GM23338 (cell line): Measurements from ENCODE around the gene WDR41. TPM values are rescaled to one million over a fixed set of nuclear protein-coding genes. Genes with fewer than 3 reads are reported as not detected.

ENCODE experiments used
- ATAC-seq: fragments of 200-7000 bp; cut with Tn5 transposase; 3 replicates; pipeline ENCODE4 v1.9.1; 2020
- DNase-seq: peaks from one replicate; pipeline ENCODE4 v3.0.0-alpha.2; 2015; ENCODE audit warnings: low spot score
- H2AFZ ChIP-seq: fragments of 200-600 bp; sonication (generic); 2 replicates; pipeline ENCODE4 v1.8.0; 2016; ENCODE audit warnings: antibody characterized with exemption, mild to moderate bottlenecking, moderate library complexity
- H3F3A ChIP-seq: fragments of 200-600 bp; sonication (generic); replicated peaks from 2 replicates; pipeline ENCODE4 v1.8.0; 2017; ENCODE audit warnings: antibody characterized with exemption, mixed run types, low read depth
- H3K27ac ChIP-seq: fragments of 200-600 bp; sonication (generic); 2 replicates; pipeline ENCODE4 v1.6.1; 2016; ENCODE audit warnings: low read depth
- H3K27me3 ChIP-seq: fragments of 200-600 bp; sonication (generic); 2 replicates; pipeline ENCODE4 v1.8.0; 2016; ENCODE audit warnings: mild to moderate bottlenecking, mixed run types, moderate library complexity; ENCODE audit not compliant: insufficient read depth
- H3K36me3 ChIP-seq: fragments of 200-600 bp; sonication (generic); 2 replicates; pipeline ENCODE4 v1.8.0; 2016; ENCODE audit warnings: mild to moderate bottlenecking; ENCODE audit not compliant: insufficient read depth
- H3K4me1 ChIP-seq: fragments of 200-600 bp; sonication (generic); 2 replicates; pipeline ENCODE4 v1.8.0; 2016; ENCODE audit warnings: mild to moderate bottlenecking, moderate library complexity; ENCODE audit not compliant: insufficient read depth
- H3K4me2 ChIP-seq: fragments of 200-600 bp; sonication (generic); 2 replicates; pipeline ENCODE4 v1.7.1; 2017; ENCODE audit warnings: mixed run types
- H3K4me3 ChIP-seq: fragments of 200-600 bp; sonication (generic); 2 replicates; pipeline ENCODE4 v1.6.1; 2016; ENCODE audit warnings: mixed run types
- H3K79me2 ChIP-seq: fragments of 200-600 bp; sonication (generic); replicated peaks from 2 replicates; pipeline ENCODE4 v1.8.0; 2017; ENCODE audit warnings: mild to moderate bottlenecking; ENCODE audit not compliant: insufficient read depth
- H3K9me2 ChIP-seq: fragments of 200-600 bp; sonication (generic); 2 replicates; pipeline ENCODE4 v1.8.0; 2017; ENCODE audit not compliant: insufficient read depth
- H4K20me1 ChIP-seq: fragments of 200-600 bp; sonication (generic); replicated peaks from 2 replicates; pipeline ENCODE4 v1.8.0; 2017; ENCODE audit warnings: mild to moderate bottlenecking; ENCODE audit not compliant: insufficient read depth
- H3K27ac Mint-ChIP-seq: 2 replicates; pipeline ENCODE4 v1.8.0; 2020; ENCODE audit warnings: inconsistent platforms, mild to moderate bottlenecking, moderate library complexity, mixed read lengths
- H3K27me3 Mint-ChIP-seq: 3 replicates; pipeline ENCODE4 v1.8.0; 2022; ENCODE audit warnings: low read depth, mild to moderate bottlenecking, moderate library complexity, mixed read lengths, inconsistent platforms; ENCODE audit not compliant: insufficient read depth, poor library complexity
- H3K36me3 Mint-ChIP-seq: 3 replicates; pipeline ENCODE4 v1.8.0; 2021; ENCODE audit warnings: low read depth, mild to moderate bottlenecking, inconsistent platforms, moderate library complexity, mixed read lengths
- H3K4me1 Mint-ChIP-seq: 3 replicates; pipeline ENCODE4 v1.8.0; 2020; ENCODE audit warnings: mild to moderate bottlenecking, inconsistent platforms, mixed read lengths
- H3K4me3 Mint-ChIP-seq: 3 replicates; pipeline ENCODE4 v1.8.0; 2021; ENCODE audit warnings: moderate library complexity, mild to moderate bottlenecking, inconsistent platforms, mixed read lengths
- H3K9me3 Mint-ChIP-seq: 3 replicates; pipeline ENCODE4 v1.8.0; 2020; ENCODE audit warnings: moderate library complexity, mild to moderate bottlenecking, inconsistent platforms, mixed read lengths
- CREB1 ChIP-seq: fragments of 250-450 bp; sonication (Bioruptor Pico); IDR thresholded peaks from 2 replicates; pipeline ENCODE4 v1.5.0; 2020; ENCODE audit warnings: low read depth, mild to moderate bottlenecking, moderate library complexity
- EZH2 ChIP-seq: fragments of 200-600 bp; sonication (generic); IDR thresholded peaks from one replicate; pipeline ENCODE4 v1.8.0; 2017; ENCODE audit warnings: antibody characterized with exemption, mild to moderate bottlenecking, low read depth; ENCODE audit not compliant: unreplicated experiment
- EZH2phosphoT487 ChIP-seq: fragments of 200-600 bp; sonication (generic); IDR thresholded peaks from one replicate; pipeline ENCODE4 v1.8.1; 2018; ENCODE audit warnings: antibody characterized with exemption; ENCODE audit not compliant: unreplicated experiment
- NANOG ChIP-seq: IDR thresholded peaks from 2 replicates; pipeline ENCODE4 v1.6.1; 2016; ENCODE audit warnings: antibody characterized with exemption, borderline replicate concordance
- POLR2AphosphoS5 ChIP-seq: IDR thresholded peaks from 2 replicates; pipeline ENCODE4 v1.6.1; 2016; ENCODE audit warnings: antibody characterized with exemption, low read depth
- REST ChIP-seq: IDR thresholded peaks from one replicate; pipeline ENCODE4 v1.6.1; 2018; ENCODE audit warnings: antibody characterized with exemption; ENCODE audit not compliant: unreplicated experiment
- STAT1 ChIP-seq: IDR thresholded peaks from one replicate; pipeline ENCODE4 v1.6.1; 2016; ENCODE audit warnings: antibody characterized with exemption; ENCODE audit not compliant: unreplicated experiment
- ZNF114 ChIP-seq: fragments of 250-450 bp; sonication (Bioruptor Pico); IDR thresholded peaks from 2 replicates; pipeline ENCODE4 v1.5.0; 2020; ENCODE audit warnings: mild to moderate bottlenecking, moderate library complexity
- ZNF331 ChIP-seq: fragments of 250-450 bp; sonication (Bioruptor Pico); IDR thresholded peaks from 2 replicates; pipeline ENCODE4 v1.5.0; 2020; ENCODE audit warnings: low read depth, mild to moderate bottlenecking, moderate library complexity
- ZNF462 ChIP-seq: fragments of 250-450 bp; sonication (Bioruptor Pico); IDR thresholded peaks from 2 replicates; pipeline ENCODE4 v1.5.0; 2020; ENCODE audit warnings: mild to moderate bottlenecking, moderate library complexity
- polyA plus RNA-seq: library from polyadenylated mRNA; unstranded; fragments of >200 nt; fragmentation: Nextera tagmentation; extraction: Ambion mirVana; gene quantifications from 2 replicates; pipeline ENCODE4 v1.2.1, GENCODE V29; 2016
- total RNA-seq: library from RNA; depleted of rRNA; stranded (reverse); fragments of >200 nt; shearing (Covaris generic); gene quantifications from 2 replicates; pipeline ENCODE4 v1.2.3, GENCODE V29; 2014
- TF ChIP-seq, protein P1 (sequence below): IDR thresholded peaks from 2 replicates; pipeline ENCODE4 v1.6.1; 2016; ENCODE audit warnings: antibody characterized with exemption

Gene WDR41
- total and polyA plus RNA-seq, 2 experiments from 2014 or later = 19.1 to 40.4 TPM

- TF ChIP-seq NANOG = no peak
- TF ChIP-seq ZNF114 (CRISPR knock-in tag) = no peak
- TF ChIP-seq EZH2 = no peak
- TF ChIP-seq REST = no peak
Observed at GRCh38 chr5:77391240-77391765, 100.8 kb downstream of the WDR41 start (continued).

DNA sequence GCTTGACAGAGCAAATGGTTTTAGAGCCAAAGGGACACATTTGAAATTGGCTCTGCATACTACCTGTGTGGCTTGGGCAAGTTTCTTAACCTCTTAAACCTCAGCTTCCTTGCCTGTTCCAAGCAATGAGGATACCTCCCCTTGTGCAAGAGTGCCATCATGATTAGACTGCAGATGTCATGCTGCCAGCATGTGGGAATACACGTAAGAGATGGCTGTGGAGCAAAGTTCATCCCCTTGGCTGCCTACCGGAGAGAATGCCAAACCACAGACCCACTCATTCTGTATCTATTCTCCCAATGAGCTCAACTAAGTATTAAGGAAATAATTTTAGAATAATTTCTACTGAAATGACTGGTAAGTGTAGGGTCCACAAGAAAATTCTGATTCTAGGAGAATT, 101.3 kb downstream of the WDR41 start:
- Mint-ChIP-seq H3K9me3 (no peaks in the 10 kb centered on the region; the same call in 2 of the 3 replicates), H3K36me3 (peaks cover 3% of the 10 kb centered on the region; the same call in 2 of the 3 replicates), H3K27ac (no peak overlapping the region), H3K4me1 (peaks cover 2% of the 10 kb centered on the region; the same call in 2 of the 3 replicates), H3K27me3 (peaks cover 4% of the 10 kb centered on the region), H3K4me3 (no peak overlapping the region)
- Histone ChIP-seq H3K9me2 (0 out of 2 replicates have a peak, but pooled peaks cover 6% of the 10 kb centered on the region), H3K27me3 (no peaks in the 10 kb centered on the region), H3K4me2 (no peak overlapping the region), H4K20me1 (no peaks in the 10 kb centered on the region), H3K27ac (no peak overlapping the region), H3K79me2 (no peaks in the 10 kb centered on the region), H3K4me1 (peaks cover 2% of the 10 kb centered on the region; the same call in 1 of the 2 replicates), H3K36me3 (no peaks in the 10 kb centered on the region), H3K4me3 (no peak overlapping the region), H2AFZ (no peak overlapping the region), H3F3A (no peaks in the 10 kb centered on the region)
- no peak for ATAC-seq
- no peak for DNase-seq
- TF ChIP-seq POLR2AphosphoS5 (no peak), CREB1 (CRISPR knock-in tag) (no peak), ZNF331 (CRISPR knock-in tag) (no peak), REST (no peak), EZH2phosphoT487 (no peak), ZNF462 (CRISPR knock-in tag) (no peak), STAT1 (no peak)
- TF ChIP-seq, protein P1, sequence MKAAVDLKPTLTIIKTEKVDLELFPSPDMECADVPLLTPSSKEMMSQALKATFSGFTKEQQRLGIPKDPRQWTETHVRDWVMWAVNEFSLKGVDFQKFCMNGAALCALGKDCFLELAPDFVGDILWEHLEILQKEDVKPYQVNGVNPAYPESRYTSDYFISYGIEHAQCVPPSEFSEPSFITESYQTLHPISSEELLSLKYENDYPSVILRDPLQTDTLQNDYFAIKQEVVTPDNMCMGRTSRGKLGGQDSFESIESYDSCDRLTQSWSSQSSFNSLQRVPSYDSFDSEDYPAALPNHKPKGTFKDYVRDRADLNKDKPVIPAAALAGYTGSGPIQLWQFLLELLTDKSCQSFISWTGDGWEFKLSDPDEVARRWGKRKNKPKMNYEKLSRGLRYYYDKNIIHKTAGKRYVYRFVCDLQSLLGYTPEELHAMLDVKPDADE = no peak
